ENCODE measurements around the gene SCGB3A1. TPM values are rescaled to one million over a fixed set of nuclear protein-coding genes. Genes with fewer than 3 reads are reported as not detected.
A peak's percentile ranks its signal among the peaks of the same experiment; 100 is the strongest.

The SCGB3A1 gene
- total and polyA plus RNA-seq, 8 donors, result 1.1 to 104 (median 2.9) TPM

GRCh38 chr5:180595381-180596114 is 4.2 kb upstream of the SCGB3A1 start:
- Histone ChIP-seq H3K36me3 (no peaks in the 10 kb centered on the region), H3K27ac (no peak overlapping the region), H3K4me1 (peaks cover 8 to 16% of the 10 kb centered on the region in 2 donors), H3K27me3 (peaks cover 12 to 24% of the 10 kb centered on the region in 2 donors), H3K9me3 (no peaks in the 10 kb centered on the region), H3K4me3 (no peak overlapping the region)
- intact Hi-C loops (cut with DNase I), result no loop called here
- peak in 1 of 4 donors; percentile 61 for DNase-seq
- TF ChIP-seq, protein P1, sequence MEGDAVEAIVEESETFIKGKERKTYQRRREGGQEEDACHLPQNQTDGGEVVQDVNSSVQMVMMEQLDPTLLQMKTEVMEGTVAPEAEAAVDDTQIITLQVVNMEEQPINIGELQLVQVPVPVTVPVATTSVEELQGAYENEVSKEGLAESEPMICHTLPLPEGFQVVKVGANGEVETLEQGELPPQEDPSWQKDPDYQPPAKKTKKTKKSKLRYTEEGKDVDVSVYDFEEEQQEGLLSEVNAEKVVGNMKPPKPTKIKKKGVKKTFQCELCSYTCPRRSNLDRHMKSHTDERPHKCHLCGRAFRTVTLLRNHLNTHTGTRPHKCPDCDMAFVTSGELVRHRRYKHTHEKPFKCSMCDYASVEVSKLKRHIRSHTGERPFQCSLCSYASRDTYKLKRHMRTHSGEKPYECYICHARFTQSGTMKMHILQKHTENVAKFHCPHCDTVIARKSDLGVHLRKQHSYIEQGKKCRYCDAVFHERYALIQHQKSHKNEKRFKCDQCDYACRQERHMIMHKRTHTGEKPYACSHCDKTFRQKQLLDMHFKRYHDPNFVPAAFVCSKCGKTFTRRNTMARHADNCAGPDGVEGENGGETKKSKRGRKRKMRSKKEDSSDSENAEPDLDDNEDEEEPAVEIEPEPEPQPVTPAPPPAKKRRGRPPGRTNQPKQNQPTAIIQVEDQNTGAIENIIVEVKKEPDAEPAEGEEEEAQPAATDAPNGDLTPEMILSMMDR (IDR thresholded peaks at IDR 0.05), result no peak
- peak; percentile 18 for ATAC-seq

DNA sequence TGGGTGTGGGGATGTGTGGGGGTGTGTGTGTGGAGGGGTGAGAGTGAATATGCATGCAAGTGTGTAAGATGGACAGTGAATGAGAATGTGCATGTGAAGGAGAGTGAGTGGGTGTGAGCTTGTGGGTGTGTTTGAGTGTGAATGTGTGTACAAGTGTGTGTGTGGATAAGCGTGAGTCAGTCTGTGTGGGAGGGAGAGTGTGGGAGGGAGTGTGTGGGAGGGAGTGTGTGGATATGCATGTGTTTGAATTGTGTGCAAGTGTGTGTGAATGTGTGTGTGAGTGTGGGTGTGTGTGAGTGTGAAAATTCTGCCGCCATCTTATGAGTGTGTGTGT is 3.7 kb upstream of the SCGB3A1 start:
- no peak for DNase-seq
- peaks cover 13 to 21% of the 10 kb centered on the region in 2 donors for H3K4me1 ChIP-seq
- peaks cover 17 to 29% of the 10 kb centered on the region in 2 donors for H3K27me3 ChIP-seq
- no peak overlapping the region for H3K27ac ChIP-seq
- TF ChIP-seq, protein P1 (IDR thresholded peaks at IDR 0.05), result no peak
- H3K36me3 ChIP-seq, result no peaks in the 10 kb centered on the region
- no peak for ATAC-seq
- H3K4me3 ChIP-seq, result no peak overlapping the region
- H3K9me3 ChIP-seq, result no peaks in the 10 kb centered on the region
- intact Hi-C loops (cut with DNase I), result no loop called here

- Histone ChIP-seq H3K4me1 (peaks cover 13 to 26% of the 10 kb centered on the region in 2 donors), H3K36me3 (no peaks in the 10 kb centered on the region), H3K9me3 (no peaks in the 10 kb centered on the region), H3K27ac (no peak overlapping the region), H3K27me3 (peaks cover 22 to 34% of the 10 kb centered on the region in 2 donors), H3K4me3 (no peak overlapping the region)
- DNase-seq (peak in 1 of 4 donors; percentile 74), ATAC-seq (no peak)
- intact Hi-C loops (cut with DNase I), result no loop called here
- TF ChIP-seq, protein P1 (IDR thresholded peaks at IDR 0.05), result no peak
These were observed 3.2 kb upstream of the SCGB3A1 start for GRCh38 chr5:180594311-180595045.

DNA sequence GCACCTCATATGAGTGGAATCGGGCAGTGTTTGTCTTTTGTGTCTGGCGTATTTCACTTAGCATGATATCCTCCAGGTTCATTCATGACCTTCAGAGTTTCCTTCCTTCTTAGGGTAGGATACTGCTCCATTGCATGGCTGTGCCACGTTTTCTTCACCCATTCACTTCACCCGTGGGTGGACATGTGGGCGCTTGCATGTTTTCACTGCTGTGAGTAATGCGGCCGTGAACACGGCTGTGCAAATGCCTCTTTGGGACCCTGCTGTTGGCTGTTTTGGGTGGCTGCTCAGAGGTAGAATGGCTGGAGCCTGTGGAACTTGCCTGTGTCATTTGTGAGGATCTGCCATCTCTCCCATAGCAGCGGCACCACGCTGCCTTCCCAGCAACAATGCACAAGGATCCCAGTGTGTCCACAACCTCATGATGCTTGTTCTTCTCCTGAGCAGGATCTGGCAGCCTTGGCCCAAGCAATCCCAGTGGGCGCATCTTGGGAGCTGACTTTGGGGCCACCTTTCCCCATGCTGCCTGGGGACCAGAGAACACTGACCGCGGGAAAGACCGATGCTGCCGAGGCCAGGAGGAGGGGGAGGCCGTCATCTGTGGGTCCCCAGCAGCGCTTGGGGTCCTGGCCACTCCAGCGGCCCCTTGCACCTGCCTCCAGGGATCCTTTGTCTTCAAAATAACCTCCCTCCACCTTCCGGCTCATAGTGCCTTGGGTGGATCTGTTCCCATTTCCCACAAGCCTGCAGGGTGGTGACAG is 2.3 kb upstream of the SCGB3A1 start:
- no peak overlapping the region for H3K4me3 ChIP-seq
- intact Hi-C loops (cut with DNase I), result no loop called here
- TF ChIP-seq, protein P1 (IDR thresholded peaks at IDR 0.05), result no peak
- peaks cover 13 to 26% of the 10 kb centered on the region in 2 donors for H3K4me1 ChIP-seq
- no peaks in the 10 kb centered on the region for H3K36me3 ChIP-seq
- no peak overlapping the region for H3K27ac ChIP-seq
- DNase-seq (peak in 1 of 4 donors; percentile 49), ATAC-seq (no peak)
- H3K9me3 ChIP-seq, result no peaks in the 10 kb centered on the region
- peaks cover 27 to 43% of the 10 kb centered on the region in 2 donors for H3K27me3 ChIP-seq

DNA sequence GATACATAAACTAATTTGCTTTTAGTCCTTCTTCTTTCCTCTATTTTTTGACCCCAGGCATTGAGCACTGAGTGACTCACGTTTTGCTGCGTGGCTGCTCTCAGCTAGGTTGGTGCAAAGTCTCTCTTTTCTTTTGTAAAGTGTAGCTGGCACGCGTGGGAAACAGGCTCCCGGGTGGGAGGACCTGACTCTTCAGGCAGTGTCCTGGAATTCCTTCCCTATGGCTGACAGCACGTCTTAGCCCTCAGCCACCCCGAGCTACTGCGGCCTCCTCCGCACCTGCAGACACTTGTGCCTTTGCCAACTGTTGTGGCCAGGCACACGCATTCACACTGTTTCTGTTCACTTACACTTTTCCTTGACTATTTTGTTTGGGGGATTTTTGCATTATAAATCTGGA is 877 bp upstream of the SCGB3A1 start:
- DNase-seq, result no peak
- peaks cover 27 to 52% of the 10 kb centered on the region in 2 donors for H3K27me3 ChIP-seq

More for the DNA sequence above, 877 bp upstream of the SCGB3A1 start:
- Histone ChIP-seq H3K4me1 (peaks cover 13 to 26% of the 10 kb centered on the region in 2 donors), H3K4me3 (no peak overlapping the region), H3K9me3 (no peaks in the 10 kb centered on the region), H3K27ac (no peak overlapping the region), H3K36me3 (no peaks in the 10 kb centered on the region)
- no peak for ATAC-seq
- TF ChIP-seq, protein P1 (IDR thresholded peaks at IDR 0.05), result no peak
- intact Hi-C loops (cut with DNase I), result no loop called here
